GM21529 (cell line): Measurements from ENCODE around the gene ARHGEF7.

Experiments
- ATAC-seq: cut with Tn5 transposase; IDR thresholded peaks from one replicate; pipeline ENCODE4 v1.9.1; 2021; ENCODE audit not compliant: unreplicated experiment

Gene ARHGEF7

DNA sequence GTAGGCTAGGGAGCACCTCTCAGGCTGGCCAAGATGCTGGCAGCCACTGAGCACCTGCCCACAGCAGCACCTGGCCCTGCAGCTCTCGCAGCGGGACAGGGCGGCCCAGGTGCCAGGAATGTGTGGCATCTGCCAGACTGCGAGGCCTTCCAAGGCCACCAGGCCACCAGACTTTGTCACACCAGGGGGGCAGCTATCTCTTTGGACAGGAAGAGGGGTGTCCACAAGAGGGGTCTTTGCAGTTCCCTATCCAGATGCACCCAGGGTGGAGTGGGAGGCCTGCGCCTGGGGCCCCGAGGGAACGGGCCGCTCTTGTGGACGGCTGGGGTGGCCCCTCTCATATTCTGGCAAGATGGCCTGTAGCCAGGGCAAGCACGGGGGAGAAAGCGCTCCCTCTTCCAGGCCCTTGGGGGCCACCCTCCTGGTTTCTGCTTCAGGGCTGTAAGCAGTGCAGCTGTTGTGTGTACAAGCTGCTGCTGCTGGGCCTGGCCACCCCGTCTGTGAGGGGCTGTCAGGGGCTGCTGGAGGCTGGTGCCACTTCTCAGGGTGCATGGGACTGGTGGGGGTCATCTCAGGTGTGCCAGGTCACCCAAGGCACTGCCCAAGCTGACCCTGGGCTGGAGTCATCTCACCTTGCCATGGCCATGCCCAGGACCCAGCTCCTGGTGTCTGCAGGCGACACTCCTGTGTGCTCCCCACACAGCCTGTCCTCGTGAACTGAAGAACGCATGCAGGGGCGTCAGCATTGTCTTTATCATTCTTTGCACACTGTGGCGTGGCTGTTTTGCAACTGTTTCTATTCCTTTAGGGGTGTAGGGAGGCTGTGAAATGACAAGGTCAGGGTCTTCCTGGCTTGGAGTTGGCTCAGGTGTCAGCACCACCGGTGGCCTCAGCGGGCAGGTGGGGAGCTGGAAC, 207.1 kb downstream of the ARHGEF7 start:
- ATAC-seq = no peak

DNA sequence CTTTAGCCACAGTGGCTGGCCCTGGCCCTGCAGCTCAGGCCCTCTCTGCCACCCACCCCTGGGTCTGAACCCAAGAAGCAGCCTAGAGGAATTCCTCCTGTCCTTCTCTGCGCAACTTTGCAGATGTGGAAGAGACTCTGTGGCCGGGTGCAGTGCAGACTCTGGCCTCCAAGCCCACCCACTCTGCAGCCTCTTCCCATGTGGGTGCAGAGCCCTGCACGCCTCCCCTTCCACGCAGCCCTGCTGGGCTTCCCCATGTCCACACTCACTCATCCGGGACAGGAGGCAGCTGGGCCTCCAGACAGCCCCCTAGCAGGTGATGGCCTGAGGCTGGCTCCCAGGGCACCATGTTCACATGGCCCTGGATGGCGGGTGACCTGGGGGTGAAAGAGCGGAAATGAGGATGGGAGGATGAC, 207.8 kb downstream of the ARHGEF7 start:
- no peak for ATAC-seq

DNA sequence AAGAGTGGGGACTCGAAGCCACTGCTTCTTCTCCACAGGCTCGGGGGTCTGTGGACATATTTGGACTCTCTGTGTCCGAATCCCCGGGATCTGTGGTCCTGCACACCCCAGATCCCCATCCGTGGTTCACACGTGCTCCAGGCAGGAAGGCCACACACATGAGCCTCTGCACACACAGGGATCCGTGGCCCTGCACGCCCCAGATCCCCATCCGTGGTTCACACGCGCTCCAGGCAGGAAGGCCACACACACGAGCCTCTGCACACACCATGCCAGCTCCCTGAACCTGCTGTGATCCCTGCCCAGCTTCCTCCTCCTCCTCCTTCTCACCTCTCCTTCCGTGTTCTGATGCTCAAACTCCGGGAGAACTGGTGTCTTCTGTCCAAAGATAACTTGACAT, 208.4 kb downstream of the ARHGEF7 start:
- ATAC-seq = no peak

DNA sequence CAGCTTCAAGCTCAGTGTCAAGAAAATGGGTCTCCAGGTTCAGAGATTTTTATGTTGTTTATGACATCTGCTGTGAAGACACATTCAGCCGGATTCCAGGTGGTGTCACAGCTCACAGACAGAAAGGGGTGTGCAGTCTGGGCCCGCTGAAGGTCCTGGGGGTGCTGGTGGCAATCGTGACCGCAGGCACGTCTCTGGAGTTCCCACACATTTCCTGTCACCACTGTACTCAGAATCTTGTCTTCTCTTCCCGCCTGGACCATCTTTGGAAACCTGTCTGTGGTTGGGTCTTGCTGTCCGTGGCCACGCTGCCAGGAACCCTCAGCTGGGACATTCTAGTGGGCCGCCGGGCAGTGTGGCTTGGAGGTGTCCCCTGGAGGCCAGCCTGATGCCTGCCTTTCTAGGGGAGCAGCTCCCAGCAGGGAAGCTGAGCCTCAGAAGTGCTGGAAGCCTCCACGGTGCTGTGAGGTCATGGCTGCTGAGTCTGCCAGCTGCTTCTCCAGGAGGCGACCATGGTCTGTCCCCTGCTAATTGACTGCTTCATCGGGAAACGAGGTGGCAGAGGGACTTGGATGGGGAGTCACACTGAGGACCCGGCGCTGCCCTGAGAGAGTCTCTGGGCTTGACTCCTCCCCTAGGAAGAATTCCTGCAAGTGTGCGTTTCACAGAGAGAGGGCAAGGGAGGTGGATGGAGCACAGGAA, 209.0 kb downstream of the ARHGEF7 start:
- ATAC-seq = no peak

DNA sequence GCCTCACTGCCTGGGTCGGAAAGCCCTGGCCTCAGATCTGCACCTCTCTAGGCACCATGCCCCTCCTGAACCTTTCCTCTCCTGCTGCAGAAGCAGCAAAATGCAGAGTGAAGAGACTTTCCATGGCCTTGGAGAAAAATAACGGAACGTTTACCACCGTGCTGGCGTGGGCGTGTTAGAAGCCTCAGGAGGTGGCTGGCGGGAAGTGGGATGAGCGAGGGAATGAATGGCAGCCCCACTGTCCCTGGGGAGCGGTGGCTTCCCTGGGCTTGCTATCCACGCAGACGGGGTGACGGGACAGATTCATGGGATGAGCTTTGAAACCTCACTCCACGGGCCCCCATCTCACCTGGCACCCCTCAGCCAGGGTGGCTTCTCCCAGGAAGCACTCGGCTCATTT, 209.6 kb downstream of the ARHGEF7 start:
- ATAC-seq = no peak

DNA sequence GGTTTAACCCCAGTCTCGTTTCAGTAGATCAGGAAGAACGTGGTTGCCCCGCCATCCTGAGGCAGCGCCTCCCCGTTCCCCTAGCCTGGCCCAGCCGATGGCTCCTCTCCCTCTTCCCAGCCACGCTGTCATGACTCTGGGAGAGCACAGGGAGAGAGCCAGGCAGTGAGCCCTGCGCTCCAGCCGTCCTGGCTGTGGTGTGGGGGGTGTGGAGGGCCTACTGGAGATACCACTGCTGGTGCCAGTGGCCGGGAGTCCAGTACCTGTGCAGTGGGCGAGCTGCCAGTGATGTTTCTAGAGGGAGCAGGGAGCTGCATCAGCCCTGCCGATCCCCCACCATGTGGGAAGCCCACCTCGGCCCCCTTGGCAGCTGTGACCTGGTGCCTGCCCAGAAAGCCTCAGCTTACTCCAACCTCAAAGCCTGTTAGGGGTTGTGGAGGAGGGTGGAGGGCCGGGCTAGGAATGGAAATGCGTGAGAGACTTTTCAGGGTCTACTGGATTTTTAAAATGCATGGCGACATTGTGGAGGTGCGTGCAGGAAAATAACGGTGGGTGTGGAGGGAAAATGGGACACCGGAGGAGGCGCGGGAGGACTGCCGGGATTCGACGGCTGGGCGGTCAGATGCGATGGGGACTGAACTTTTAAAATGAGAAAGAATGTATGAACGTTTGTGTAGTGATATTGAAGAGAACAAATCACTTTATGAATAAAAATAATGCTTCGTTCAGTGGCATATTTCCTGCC, 210.2 kb downstream of the ARHGEF7 start:
- no peak for ATAC-seq

DNA sequence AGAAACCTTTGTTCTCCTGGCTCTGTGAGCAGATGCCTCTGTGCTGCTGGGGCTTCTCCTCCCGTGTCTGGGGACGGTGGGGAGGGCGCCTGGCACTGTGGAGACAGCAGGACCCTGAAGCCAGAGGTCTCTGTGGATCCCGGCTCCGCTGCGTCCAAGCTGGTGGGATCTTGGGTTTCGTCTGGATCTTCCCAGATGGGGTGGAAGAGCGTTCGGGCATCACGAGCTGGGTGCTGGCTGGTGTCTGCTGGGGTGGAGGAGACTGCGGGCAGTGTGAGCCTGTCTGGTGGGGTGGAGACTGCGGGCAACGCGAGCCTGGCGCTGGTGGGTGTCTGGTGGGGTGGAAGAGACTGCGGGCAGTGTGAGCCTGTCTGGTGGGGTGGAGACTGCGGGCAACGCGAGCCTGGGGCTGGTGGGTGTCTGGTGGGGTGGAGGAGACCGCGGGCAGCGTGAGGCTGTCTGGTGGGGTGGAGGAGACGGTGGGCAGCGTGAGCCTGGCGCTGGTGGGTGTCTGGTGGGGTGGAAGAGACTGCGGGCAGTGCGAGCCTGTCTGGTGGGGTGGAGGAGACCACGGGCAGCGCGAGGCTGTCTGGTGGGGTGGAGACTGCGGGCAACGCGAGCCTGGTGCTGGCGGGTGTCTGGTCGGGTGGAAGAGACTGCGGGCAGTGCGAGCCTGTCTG, 211.0 kb downstream of the ARHGEF7 start:
- no peak for ATAC-seq

DNA sequence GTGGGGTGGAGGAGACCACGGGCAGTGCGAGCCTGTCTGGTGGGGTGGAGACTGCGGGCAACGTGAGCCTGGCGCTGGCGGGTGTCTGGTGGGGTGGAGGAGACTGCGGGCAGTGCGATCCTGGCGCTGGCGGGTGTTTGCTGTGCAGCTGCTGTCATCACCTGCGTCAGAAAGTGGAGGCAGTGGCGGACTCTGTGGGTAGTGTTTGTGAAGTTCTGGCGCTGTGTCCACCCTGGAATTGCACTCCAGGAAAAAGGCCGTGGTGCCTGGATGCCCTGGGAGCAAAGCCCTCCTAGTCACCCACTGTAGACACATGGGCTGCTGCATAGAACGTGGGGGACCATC, 211.5 kb downstream of the ARHGEF7 start:
- ATAC-seq = no peak

DNA sequence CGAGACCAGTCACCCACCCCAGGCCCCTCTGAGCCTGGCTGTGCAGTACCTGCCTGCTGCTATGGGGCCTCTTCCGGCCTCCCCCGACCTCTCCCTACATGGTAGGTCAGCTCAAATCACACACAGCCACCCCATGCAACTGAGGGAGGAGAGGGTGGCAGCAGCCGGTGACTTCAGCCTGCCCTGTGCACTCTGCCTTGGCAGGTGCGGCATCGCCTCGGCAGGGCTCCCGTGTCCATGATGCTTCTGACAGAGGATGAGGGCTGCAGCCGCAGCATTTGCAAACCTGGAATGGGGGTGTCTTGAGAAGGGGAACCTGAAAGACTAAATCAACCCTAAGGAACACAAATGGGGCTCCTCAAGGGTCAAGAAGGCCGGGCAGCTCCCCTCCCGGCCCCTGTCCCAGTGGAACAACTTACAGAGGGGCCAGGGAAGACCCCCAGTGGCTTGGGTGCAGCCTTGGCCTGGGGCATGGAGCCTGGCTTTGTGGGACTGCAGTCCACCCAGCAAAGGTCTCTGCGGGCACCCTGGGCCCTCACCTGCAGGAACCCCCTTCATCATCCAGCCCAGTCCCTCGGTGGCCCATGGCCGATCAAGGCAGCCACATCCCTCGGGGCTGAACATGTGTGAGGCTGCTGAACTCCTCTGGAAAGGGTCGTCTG, 212.0 kb downstream of the ARHGEF7 start:
- no peak for ATAC-seq

DNA sequence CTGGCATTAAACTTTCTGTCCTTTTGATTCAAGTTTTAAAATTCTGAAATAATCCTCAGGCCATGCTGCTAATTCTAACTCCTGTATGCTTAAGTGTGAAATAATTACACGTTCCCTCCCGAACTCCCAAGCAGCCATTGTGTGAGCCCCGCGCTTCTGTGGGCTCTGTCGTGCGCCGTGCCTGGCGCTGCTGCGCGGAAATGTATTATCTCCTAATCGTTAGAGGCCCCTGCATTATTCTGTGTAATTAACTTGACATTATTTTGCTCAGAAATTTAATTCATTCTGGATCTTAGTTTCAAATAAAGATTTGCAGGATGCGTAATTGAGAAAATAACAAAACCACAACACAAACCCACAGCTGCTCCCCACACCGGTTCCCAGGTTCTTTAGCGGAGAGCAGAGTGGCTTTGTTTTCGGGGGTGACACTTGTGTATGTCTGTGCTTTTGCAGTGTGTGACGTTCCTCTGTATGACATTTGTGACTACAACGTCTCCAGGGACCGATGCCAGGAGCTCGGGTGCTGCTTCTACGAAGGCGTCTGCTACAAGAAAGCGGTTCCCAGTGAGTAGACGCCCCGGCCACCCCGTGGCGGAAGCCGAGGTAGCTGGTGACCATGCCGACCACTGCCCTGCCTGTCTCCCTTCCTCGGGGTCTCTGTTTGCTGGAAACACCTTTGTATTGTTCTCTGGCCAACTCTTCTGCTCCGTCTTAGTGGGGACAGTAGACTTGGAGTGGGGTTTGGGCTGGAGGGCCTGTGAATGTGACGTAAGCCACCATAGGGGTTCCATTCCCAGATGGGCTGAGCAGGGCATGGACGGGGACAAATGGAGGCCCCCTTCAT, 212.8 kb downstream of the ARHGEF7 start:
- ATAC-seq = no peak

DNA sequence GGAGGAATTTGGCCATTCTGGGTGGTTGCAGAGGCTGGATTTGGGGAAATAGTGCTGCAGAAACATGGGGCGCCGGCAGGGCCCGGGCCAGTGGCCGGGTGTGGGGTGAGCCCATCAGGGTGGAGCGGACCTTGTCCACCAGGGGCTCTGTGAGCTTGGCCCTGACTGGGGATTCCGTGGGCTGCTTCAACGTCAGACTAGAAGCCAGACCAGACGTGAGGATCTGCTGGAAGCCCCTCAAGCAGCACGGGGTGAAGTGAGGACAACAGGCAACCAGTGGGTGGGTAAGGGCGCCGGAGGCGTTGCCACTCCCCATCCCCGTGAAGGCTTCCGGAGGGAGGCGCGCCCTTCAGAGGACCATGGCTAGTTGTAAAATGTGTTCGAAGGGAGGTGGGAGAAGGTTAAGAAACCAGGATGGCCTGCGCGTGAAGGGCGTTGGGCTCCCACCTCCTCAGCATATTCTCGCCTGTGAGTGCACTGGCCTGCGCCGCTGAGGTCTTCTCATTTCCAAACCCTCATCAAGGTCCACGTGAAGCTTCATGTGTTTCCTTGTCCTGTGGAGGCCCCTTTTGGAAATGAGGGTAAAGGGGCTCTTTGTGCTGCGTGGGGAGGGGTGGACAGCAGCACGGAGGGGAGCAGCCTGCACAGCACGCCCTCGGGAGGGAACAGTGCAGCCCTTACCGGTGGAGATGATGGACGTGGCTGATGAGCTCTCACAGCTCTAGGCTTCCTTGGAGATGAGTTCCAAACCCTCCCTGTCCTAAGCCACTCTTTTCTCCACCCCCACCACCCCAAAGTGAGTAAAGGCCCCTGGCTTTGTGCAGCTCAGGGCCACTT, 213.7 kb downstream of the ARHGEF7 start:
- no peak for ATAC-seq

DNA sequence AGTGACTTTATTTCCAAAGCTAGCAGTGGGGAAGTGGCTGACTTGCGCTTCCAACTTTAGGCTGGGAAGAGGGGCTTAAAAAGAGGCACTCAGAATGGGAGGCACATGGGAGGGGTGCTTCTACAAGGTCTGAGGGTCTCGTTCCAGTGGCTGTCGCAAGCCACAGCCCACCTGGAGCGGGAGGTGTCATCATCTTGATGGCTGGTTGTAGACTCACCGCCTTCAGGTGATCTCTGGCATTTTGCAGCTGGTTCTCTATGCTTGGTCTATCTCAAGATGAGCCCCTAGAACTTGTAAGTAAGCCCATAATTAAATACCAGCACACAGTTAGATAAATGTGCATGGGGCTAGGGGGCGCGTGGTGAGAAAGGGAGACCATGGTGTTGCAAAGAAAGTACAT, 214.5 kb downstream of the ARHGEF7 start:
- no peak for ATAC-seq

DNA sequence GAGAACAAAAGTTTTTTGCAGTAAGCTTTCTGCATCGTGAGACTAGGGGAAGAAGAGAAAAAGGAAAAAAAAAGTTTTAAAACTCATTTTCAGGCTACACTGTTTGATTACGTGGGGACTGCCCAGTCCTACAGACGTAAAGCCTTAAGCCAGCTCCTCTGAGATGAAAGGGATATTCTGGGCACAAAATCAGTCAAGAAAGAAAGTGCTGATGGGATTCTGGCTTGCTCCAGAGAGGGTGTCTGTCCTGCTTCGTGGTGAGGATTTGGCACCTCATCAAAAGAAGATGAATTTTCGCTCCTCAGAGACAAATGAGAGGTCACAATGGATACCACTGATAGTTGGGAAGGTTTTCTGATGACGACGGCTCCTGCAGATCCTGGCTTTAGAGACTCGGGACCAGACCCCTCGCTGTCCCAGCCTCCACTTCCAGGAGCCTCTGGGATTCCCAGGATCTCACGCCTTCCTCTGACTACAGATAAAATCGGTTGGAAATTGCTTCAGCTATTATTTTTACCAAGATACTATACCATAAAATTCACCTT, 215.0 kb downstream of the ARHGEF7 start:
- ATAC-seq = no peak

DNA sequence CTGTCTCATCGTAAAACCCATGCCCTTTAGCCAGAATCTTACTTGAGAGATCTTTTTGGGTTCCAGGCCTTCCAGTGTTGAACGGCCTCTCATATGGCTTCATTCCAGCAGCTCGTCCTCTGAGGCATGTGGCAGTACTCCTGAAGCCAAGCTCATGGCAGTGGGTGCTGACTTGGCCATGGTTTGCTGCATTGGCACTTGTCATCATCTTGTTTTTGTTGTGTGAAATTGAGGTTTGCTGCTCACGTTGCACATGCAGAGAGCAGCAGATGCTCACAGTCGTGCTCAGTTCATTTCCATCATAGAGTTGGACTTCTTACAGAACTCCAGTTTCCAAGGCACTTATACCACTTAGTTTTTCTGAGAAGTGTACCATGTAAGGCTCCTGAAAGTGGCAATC, 220.2 kb downstream of the ARHGEF7 start:
- ATAC-seq = no peak

DNA sequence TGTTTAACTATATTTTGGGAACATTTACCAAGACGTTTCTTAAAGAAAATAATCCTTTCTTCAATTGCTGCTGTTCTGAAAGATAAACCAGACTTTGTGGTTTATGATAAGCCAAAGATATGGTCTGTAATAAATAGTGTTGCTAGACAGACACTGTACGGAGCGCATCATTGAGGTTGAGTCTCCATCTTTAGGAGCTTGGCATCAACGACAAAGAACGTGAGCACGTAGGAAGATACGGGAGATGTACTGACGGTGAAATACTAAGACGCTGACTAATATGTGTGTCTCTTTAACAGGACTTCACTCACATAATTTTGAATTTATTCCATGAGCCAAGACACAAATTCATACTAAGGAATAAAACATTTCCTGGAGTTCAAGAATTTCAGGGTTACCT, 221.6 kb downstream of the ARHGEF7 start:
- ATAC-seq = no peak

DNA sequence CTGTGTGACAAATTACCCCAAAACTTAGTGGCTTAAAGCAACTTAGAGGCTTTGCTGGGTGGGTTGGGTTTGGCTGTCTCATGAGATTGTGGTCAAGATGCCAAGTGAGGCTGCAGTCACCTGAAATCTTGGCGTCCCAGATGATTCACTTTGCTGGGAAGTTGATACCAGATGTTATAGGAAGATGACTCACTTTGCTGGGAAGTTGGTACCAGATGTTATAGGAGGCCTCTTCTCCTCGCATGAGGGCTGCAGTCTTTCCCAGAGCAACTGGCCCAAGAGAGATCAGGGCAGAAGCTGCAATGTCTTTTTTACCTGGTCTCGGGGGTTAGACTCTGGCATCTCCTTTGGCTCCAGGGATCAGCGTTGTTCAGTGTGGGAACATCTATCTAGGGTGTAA, 222.1 kb downstream of the ARHGEF7 start:
- ATAC-seq = no peak

DNA sequence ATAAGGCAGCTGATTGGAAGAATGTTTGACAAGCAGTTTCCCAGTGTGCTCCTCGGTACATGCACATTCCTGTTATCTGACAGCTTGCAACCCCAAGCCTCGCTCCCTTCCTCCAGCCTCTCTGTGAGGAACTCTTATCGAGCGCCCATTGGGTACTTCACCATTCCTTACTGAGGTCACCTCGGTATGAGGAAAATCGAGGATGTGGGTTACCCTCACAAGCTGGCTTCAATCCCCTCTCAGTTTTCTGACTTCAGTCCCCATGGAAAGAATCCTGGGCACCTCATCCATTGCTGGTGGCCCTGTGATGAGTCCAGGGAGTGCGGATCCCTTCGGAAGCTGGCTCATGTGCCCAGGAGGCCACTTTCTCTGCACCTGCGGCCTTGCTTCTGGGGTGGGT, 222.6 kb downstream of the ARHGEF7 start:
- ATAC-seq = no peak

DNA sequence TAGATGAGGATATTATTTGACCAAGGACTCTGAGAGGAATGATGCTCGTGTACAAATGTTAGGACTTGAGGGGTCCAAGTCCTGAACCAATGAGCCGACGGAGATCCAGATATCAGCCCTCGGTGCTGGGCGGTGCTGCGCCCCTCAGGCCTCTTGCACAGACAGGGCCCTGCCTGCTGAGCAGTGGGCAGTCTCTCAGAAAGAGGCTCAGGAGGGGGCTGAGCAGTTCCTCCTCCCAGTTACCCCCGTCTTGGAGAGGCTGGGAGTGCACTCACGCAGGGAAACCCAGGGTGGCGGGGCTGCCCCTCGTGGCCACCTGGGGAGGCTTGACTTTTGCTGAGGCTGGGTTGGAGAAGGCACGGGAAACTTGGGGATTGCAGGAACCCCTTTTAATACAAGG, 223.7 kb downstream of the ARHGEF7 start:
- no peak for ATAC-seq
